Peyer's patch (tissue), 4 donors: ENCODE data around the gene OMP.

Experiments used
- CTCF ChIP-seq, 6 experiments: fragments of 450-650 bp in 4 of 6; fragments of 200-600 bp in 2 of 6; sonication (generic) in 1 of 6; IDR thresholded peaks; one replicate each; pipeline ENCODE4 v1.5.1; 2017 to 2019; ENCODE audit warnings: antibody characterized with exemption in 6 of 6, mild to moderate bottlenecking in 3 of 6, moderate library complexity in 1 of 6
- POLR2A ChIP-seq, 2 donors: fragments of 450-650 bp; IDR thresholded peaks; one replicate each; pipeline ENCODE4 v1.5.1; 2017; ENCODE audit warnings: antibody characterized with exemption in 2 of 2, mild to moderate bottlenecking in 2 of 2, moderate library complexity in 2 of 2

DNA sequence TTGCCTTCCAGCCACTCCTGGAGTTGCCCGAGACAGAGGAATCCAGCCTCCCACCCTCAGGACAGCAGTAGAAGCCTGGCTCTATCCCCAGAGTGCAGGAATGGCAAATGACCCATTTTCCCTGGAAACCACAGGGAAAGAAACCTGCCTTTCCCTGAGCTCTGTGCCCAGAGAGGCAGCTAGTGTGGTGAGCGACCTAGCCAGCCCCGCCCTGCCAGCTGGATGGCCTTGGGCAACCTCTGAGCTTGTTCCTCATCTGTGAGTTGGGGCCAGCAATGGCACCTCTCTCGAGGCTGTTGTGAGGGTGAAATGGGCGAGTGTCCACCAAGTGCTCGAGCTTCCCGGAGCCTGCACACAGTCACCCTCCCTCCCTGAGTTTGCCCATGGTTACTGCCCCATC, 3.7 kb downstream of the OMP start:
- TF ChIP-seq CTCF (IDR thresholded peaks at IDR 0.05) (no peak), POLR2A (IDR thresholded peaks at IDR 0.05) (no peak)
